Sigmoid colon (tissue), 4 donors: ENCODE measurements around the gene BBIP1.

ENCODE experiments used
- EP300 ChIP-seq, 4 donors: sonication (generic); formaldehyde crosslinking; IDR thresholded peaks; one replicate each; pipeline ENCODE4 v1.6.1; 2017; ENCODE audit warnings: antibody characterized with exemption in 4 of 4
- POLR2AphosphoS5 ChIP-seq, 4 donors: sonication (generic); formaldehyde crosslinking; IDR thresholded peaks; one replicate each; pipeline ENCODE4 v1.6.1; 2017; ENCODE audit warnings: antibody characterized with exemption in 4 of 4
- TF ChIP-seq, protein P1 (sequence below), 4 experiments: fragments of 450-650 bp in 3 of 4; fragments of 200-600 bp in 1 of 4; IDR thresholded peaks; one replicate each; pipeline ENCODE4 v1.5.1; 2016 to 2019; ENCODE audit warnings: antibody characterized with exemption in 4 of 4, mild to moderate bottlenecking in 3 of 4, moderate library complexity in 2 of 4

DNA sequence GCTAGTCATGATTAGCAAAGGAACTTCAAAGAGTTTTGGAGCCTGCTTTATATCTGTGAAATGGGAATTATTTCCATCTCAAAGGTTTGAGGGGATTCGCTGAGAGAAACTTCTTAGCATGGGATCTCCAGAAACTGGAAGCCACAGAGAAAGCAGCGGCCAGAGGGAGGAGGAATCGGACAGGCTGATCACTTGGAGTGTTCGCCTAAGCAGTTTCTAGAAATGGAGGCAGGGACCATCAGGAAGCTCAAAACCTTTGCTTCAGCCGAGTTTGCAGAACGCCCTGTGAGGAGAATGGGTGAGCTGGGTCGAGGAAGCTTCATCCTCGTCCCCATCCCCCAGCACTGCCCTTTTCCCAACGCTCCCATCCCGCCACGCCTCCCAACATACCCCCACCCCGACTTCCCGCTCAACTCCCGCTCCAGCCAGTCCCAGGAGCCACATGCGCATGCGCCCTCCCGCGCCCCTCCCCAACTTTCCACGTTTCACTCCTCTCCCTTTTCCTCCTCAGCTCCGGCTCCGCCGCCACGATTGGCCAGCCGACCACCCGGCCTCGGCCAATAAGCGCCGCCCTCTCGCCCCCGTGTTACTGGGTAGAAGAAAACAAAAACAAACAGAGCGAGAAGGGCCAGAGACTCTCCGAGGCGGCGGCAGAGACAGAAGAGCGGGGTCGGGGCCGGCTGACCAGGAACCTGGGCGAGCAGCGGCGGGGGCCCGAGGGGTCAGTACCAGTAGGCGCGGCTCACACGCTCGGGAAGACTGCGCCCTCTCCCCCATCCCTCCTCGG lies 47.5 kb downstream of the BBIP1 start, which contains the start of gene PDCD4:
- TF ChIP-seq POLR2AphosphoS5 (IDR thresholded peaks at IDR 0.05) (peak; percentile 91 to 99 (median 97)), EP300 (IDR thresholded peaks at IDR 0.05) (no peak)
- TF ChIP-seq, protein P1, sequence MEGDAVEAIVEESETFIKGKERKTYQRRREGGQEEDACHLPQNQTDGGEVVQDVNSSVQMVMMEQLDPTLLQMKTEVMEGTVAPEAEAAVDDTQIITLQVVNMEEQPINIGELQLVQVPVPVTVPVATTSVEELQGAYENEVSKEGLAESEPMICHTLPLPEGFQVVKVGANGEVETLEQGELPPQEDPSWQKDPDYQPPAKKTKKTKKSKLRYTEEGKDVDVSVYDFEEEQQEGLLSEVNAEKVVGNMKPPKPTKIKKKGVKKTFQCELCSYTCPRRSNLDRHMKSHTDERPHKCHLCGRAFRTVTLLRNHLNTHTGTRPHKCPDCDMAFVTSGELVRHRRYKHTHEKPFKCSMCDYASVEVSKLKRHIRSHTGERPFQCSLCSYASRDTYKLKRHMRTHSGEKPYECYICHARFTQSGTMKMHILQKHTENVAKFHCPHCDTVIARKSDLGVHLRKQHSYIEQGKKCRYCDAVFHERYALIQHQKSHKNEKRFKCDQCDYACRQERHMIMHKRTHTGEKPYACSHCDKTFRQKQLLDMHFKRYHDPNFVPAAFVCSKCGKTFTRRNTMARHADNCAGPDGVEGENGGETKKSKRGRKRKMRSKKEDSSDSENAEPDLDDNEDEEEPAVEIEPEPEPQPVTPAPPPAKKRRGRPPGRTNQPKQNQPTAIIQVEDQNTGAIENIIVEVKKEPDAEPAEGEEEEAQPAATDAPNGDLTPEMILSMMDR (IDR thresholded peaks at IDR 0.05): no peak
